Suppressor macrophage treated with lipopolysaccharide for 1 hour (primary cell): ENCODE data around the gene PRELP.
"Not testable (repeated sequence)": the region's sequence is repeated elsewhere in the genome, so short reads cannot be mapped to it uniquely, and the experiment has no call there.

Experiments
- DNase-seq, 3 donors: peaks; one replicate each; pipeline ENCODE4 v3.0.0-alpha.2; 2020 to 2022

The PRELP gene

DNA sequence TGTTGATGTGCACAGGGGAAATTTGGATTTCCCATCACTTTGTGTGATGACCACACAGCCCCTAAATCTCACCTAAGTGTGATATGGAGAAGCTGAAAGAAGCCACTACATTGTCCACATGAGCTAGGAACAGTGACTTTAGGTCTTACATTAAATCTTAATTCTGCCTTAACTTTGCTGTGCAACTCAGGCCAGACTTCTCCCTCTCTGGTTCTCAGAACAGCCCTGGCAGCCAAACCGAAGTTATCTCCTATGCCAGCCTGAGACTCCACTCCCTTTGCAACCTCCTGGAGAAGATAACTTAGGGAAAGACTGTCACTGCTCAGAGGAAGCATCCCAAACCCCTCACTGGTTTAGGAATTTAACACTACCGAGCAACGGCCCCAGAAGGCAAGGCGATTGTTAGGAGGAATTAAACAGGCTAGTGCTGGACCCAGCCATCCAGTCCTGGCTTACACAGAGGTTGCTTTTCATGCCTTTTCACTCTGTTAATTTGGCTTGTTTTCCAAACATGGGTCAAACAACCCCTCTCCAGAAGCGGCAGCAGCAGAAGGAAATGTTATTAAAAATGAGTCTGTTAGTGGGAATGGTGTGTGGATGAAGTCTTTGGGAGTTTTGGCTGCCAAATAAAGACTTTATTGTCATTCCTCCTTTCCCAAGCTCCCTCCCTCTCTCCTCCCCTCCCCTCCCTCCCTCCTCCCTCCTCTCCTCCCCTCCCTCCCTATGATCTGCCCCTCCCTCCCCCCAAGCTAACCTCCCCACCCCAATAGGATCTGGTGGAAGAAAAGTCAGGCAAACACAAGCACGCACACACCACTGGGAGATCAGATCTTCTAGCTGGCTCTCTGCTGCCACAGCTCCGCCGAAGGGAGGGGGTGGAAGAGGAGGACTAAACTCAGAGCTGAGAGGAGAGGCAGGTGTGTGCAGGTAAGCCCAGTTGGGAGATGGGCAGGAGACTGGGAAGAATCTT, at the start of gene PRELP:
TSS of gene PRELP (plus strand) at position 795 of the 970 bp plus-strand sequence. CDS start 7,379 bp downstream, outside the sequence.
- DNase-seq = no peak

DNA sequence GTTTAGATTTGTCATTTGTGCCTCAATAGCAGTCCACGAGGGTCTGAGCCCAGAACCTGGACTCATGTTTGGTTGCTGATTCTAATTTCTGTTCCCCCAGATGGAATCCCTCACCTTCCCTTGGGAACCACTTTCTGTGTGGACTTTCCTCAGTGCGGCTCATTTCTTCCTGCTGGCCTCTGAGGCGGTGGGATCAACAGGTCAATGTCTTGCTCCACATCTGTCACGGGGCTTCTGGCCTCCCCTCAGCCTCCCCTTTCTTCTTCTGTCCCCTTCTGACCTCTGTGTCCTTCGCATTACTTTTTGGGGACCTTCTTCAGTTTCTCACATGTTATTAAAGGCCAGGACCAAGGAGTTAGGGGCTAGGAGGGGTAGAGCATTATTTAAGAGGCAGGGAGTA, 49.2 kb upstream of the PRELP start:
- no peak for DNase-seq

DNA sequence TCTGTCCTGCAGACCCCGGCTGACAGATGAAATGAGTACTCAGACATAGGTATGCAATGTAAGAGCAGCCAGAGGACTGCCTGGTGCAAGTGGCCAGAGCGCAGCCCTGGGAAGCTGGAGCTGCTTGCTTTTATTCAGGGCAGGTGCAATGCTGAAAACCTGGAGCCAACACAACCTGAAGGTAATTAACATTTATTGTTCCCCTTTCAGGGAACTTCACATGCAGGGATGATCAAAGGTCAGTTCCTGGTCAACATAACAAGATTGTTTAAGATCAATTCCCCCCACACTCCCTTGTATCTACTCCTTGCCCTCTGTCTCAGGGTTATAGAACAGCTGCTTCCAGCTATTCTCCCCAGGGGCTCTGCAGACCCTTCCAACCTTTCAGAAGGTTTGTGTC, 48.7 kb upstream of the PRELP start:
- DNase-seq = no peak

DNA sequence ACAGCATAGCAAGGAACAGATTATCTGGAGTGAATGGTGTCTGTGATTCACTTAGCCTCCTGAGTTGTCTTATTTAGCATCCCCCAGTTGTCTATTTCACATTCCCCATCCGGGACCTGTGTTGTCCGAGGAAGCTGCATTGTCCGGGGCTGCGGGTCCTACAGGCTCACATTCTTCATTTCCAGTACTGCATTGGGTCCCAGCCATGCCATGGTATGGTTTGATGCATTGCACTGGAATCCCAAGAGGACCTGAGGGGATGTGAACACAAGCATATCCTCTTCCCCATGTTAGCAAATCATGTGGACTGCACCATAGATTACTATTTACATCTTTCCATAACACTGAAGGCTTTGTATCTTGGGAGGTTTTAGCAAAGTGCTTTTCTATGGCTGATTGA, 48.2 kb upstream of the PRELP start:
- DNase-seq = no peak

DNA sequence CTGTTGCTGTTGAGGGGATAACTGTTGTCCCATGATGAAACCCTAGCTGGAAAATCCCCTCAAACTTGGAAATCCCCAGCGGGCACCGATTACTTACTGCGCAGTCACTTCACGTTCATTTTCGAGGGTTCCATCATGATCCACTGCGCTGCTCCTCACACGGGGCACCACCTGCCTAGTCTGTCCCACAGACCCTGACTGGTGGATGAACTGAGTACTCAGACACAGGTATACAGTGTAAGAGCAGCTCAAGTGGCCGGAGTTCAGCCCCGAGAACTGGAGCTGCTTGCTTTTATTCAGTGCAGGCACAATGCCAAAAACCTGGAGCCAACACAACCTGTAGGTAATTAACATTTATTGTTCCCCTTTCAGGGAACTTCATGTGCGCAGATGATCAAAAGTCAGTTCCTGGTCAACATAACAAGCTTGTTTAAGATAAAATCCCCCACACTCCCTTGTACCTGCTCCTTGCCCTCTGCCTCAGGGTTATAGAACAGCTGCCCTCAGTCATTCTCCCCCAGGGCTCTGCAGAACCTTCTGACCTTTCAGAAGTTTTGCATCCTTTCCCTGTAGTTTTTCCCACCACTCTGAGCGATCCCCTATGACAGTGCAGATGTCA, 46.5 kb upstream of the PRELP start:
- DNase-seq = no peak

DNA sequence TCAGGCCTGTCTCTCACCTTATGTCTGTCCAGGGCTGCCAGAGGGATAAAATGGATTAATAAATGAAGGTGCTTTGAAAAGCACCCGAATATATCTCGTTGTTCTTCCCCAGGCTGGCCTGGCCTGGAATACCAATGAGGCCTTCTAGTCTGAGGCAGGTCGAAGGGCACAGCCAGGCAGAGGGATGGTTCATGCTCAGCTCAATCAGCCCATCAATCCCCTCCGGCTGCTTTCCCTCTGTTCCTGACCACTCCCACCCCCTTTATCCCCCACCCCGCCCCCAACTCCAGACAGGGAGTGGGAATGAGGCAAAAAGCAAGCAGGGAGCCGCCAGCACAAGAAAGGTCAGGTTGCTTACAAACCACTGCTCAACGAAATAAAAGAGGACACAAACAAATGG, 40.0 kb upstream of the PRELP start:
- no peak for DNase-seq

DNA sequence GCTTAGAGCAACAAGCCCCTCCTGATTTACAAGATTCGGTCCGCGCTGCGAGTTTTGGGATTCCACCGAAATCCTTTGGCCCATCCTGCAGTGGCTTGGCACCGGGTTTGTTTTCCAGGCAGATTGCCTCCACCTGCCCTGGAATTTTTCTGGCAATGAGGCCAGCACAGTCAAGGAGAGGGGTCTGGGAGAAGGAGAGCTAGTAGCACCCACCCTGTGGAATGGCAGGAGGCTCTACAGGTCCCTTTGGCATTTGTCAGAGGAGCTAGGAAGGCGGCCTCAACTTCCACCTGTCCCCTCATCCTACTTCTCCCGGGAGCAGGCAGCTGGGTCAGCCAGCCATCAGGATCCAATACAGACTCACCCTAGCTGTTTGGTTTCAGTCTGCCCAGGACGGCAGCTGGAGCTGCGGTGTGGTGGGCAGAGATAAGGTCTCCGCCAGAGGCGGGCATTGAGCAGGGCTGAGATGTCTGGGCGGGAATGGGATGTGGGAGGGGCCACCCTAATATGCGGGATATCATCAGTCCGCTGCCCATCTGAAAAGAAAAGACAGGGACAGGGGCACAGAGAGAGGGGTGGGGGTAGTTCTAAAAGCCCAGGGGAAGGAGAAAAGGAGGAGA, 37.8 kb upstream of the PRELP start:
- no peak for DNase-seq

DNA sequence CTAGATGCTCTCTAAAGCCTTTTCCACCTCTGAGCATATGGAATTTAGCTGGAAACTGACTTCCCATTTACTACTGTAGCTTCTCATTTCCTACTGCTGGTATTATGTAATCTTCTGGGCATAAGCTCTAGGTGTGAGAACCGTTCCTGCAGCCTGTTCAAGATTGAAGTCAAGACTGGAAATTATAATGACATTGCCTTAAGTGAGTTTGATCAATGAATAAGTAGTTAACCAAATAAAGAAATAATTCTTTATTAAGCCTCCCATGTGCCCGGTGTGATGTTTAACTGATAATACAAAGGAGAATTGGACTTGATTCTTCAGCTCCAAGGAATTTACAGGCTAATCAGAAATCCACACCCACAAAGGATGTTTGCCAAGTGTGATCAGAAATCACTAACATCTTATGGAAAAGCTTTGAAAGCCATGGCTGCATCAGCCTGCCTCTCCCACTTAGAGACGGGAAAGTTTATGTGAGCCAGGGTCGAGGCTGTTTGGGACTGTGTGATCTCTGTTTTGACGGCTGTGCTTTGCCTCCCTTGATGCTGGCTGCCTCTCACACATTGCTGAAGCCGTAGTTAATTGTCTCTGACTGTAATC, 36.4 kb upstream of the PRELP start:
- DNase-seq = peak in 1 of 3 donors; percentile 32

DNA sequence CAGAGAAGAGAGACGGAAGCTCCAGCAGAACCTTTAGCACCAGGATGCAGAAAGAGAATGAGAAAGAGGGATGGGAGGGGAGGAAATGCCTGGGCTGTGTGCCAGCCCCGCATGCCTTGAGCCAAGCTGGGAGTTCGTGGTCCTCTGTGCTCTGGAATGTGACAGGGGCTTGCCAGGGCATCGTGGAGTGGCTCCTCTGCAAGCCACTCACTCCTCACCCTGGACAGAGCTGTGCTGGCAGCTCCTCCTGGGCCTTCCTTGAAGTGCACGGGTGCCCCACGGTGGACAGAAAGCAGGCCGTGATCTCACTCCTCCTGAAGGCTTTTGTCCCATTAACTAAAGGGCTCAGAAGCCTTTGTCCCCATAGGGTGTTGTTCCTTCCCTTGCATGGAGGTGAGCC, 34.8 kb upstream of the PRELP start:
- DNase-seq = peak; percentile 49 to 61 (median 54)

DNA sequence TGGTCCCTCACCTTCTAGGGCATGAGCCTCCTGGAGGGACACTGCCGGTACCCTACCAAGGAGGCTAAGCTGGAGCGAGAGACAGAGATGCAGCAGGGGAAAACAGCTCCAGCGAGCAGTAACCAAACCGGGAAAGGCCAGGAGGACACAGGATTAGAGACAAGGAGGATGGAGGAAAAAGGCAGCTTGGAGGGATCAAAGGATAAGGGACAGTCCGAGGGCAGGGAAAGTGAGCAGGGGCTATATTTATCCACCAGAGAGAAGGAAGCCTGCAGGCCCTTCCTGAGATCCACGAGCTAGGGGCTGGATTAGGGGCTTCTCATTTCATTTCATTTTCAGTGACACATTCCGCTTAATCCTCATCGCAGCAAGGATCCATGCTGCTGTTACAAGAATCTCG, 33.8 kb upstream of the PRELP start:
- DNase-seq = no peak

DNA sequence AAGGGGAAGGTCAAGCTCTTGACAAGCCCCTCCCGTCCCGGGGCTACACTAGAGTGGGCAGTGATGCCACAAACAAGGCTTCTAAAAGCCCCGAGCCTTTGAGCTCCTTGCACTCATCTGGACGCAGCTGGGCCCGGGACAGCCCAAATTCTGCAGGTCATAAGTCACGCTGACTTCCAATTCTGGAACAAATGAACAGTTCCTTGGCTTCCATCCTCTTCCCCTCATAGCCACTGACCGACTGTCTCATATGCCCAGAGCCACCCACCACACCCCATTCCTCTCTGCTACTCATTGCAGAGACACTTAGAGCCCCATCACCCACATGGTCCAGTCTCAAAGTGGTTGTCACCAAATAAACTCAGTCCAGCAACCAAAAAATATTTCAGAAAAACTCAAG, 32.8 kb upstream of the PRELP start:
- no peak for DNase-seq

DNA sequence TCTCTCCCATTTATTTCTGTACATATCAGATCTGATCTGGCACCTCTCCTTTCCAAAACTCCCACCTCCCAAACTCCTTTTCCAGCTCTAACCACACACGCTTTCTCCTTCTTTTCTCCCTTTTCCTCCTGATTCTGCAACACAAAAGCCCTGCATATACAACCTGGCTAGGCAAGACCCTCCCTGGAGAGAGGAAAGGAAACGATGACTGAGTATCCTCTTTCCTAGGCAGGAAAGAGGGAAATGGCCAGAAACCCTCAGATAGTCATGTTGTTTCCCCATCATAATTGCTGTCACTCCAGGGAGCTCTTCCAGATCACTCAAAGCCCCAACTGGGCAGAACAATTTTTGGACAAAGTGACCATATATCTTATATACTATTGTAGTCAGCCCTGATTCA, 32.3 kb upstream of the PRELP start:
- DNase-seq = no peak

DNA sequence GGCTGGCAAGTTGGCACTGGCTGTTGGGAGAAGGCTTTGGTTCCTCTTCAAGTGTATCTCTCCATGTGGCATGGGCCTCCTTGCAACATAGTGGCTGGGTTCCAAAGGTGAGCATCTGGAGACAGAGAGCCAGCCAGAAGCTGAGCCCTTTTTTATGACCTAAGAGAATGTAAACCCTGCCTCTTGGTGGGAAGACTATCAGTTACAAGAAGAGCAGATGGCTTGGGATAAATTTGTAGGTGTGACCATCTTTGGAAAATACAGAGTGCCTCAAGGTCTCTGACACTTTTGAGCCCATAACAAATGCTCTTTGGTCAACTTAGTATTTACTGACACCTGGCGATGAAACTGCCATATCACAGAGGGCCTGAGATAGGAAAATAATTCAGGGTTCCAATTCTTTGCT, 31.4 kb upstream of the PRELP start:
- no peak for DNase-seq

DNA sequence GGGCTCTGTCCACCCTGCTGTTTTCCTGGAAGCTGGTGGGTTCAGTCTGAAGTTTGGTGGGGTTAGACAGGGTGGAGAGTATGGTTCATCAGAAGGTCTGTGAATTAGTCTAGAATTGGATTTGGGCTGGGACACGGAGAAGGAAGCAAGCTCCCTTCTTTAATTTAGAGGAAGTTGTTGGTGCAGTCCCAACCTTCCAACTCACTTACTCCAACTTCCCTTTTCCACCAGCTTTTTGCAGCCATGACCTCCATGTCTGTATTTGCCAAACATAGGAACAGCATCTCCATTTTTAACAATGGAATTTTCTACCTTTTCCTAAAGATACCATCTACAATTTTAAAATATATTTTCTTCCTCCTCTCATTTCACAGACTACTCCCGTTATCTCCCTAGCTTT, 28.5 kb upstream of the PRELP start:
- DNase-seq = peak; percentile 63 to 75 (median 73)

DNA sequence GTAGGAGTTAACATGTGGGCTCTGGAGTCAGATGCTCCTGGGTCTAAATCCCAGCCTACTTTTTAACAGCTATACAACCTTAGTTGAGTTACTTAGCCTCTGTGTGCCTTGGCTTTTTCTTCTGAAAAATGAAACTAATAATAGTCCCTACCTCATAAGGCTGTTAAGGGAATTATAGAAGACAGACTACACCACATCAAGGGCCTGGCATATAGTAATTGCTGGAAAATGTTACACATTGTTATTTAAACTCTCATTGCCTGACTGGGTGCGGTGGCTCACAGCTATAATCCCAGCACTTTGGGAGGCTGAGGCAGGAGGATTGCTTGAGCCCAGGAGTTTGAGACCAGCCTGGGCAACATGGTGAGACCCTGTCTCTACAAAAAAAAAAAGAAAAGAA, 28.0 kb upstream of the PRELP start:
- DNase-seq = not testable (repeated sequence)

DNA sequence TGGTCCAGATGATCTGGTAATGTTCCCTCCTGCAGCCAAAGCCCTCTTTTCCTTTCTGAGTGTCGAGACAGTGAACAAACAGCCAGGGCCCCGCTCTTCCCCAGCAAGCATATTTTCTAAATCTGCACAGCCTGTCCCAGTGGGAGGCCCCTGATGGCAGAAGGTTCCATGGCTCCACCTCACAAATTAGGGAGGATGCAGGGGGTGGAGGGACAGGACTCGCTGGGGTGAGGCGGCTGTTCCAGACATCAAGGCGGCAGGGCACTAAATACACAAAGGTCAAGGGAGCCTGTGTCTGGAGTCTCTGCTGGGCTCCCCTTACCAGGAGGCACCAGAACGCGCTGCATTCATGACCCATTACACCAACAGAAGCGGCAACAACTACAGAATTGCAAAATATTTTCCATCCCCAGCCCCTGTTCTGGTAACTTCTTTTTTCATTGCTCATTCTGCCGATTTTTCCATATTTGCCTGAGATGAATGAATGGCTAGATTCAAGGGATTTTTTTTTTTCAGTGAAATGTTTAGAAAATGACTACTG, 27.0 kb upstream of the PRELP start:
- DNase-seq = no peak

DNA sequence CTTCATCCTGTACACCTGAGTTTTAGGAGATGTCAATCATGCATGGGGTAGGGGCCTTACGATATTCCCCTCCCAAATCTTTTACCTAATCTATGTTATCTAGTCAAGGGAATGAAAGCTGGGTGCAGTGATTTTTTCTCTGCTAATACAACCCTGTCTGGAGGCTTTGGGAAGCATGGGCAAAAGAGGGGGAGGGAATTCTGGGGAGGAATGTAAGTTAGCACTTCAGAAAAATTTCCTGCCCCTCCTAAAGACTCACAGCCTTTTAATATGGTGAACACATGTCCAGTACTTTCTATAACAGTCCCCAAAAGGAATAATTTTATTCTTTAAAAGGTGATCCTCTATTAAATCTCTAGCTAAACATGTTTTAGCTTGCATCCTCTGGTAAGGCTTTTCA, 25.6 kb upstream of the PRELP start:
- no peak for DNase-seq

DNA sequence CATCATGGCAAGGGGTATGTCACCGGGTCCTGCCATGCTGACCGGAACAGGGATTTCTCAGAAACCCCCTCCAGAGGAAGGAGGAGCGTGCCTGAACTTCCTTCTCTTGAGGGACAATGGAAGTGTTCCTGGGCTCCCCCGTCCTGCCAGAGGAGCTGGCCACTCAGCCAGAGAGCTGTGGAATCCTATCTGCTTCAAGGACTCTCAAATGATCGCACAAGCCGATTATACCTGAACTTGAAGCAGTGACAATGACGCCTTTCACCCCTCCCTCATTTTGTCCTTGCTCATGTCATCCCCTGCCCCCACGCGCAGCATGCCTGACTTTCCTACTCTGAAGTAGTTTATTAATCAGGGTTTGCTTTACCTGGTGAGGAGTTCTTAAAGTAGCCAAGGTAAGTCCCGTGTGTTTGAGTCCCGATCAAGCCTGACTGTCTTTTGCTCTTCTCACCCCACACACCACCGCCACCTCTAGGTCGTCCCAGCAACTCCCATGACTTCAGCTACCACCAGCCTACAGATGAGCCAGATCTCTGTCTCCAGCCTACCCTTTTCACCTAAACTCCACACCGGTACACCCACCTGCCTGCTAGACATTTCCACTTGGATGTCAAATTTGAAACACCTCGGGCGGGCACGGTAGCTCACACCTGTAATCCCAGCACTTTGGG, 25.0 kb upstream of the PRELP start:
- peak in 2 of 3 donors; percentile 20 to 34 for DNase-seq

DNA sequence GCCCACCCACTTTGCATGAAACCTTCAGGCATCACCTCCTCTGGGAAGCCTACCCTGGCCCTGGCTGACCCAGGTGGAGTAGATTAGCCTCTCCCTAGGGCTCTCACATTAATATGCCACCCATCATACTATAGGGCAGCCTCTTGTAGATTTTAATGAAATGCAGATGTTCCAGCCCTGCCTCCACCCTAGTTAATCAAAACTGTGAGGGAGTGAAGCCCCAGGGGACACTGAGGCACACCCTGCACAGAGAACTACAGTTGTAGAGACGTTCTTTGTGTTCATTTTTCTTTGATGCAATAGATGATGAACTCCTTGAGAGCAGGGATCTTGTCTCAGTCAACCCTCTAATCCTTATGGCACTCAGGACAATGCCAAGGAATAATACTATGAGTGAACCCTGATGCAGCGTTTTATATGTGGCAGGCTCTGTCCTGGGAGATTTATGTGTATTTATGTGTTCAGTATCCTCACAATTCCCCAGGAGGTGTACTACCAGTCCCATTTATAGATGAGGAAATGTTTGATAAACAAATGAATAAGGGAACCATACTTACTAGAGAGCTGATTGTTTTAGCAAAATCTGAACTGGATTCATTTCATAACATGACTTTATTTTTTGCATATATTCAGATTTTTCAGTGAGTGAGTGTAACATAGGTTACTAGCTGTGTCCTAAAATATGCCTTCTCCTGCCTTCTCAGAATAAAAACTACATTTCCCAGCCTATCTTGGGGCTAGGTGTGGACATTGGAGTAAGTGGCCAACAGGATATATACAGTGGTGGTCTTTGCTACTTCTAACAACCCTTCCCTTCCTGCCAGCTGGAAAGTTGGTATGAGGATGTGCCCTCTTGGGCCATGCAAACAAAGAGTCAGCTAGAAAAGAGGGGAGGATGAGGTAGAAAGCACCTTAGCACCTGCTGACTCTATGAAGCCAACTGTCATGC, 23.5 kb upstream of the PRELP start:
- no peak for DNase-seq

DNA sequence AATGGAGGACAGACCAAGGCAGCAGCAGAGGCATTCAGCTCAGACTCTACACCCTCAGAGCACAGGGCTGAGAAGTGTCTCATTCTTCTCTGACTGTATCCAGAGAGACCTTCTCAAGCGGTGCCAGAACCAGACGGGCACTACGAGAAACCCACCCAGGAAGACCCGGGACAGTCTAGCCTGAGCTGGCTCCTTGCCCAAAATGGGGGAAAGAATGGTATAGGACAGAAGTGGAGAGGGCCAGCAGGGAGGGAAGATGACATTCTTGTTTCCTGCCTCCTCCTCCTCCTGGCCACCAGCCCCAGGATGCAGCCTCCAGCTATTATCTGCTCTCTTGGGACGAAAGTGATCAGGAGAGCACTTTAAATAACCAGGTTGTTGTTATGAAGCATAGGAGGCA, 22.6 kb upstream of the PRELP start:
- DNase-seq = no peak

DNA sequence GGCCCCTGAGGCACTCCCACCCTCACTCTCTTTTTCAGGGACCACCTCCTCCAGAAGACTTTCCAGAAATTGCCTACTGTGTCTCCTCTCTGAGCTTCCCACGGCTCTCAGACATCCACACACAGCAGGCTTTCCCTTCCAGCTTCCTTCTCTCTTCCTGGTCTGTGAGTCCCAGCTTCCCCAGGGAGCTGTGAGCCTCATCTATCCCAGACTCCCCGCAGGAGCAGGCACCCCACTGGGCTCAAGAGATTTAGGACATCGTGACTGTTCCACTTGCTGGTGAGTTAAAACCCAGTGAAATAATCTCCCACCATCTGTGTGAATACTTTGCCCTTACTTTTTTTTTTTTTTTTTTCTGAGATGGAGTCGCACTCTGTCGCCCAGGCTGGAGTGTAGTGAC, 22.0 kb upstream of the PRELP start:
- no peak for DNase-seq
